GM23248 (cell line): ENCODE data around the gene COPS8.

ENCODE experiments used
- EZH2 ChIP-seq: fragments of 200-600 bp; sonication (generic); IDR thresholded peaks from 2 replicates; pipeline ENCODE4 v1.6.1; 2018; ENCODE audit warnings: antibody characterized with exemption, mild to moderate bottlenecking; ENCODE audit not compliant: insufficient read depth, poor library complexity, severe bottlenecking
- EZH2phosphoT487 ChIP-seq: fragments of 200-600 bp; sonication (generic); IDR thresholded peaks from 2 replicates; pipeline ENCODE4 v1.6.1; 2018; ENCODE audit warnings: antibody characterized with exemption, moderate library complexity, mild to moderate bottlenecking, low read depth; ENCODE audit not compliant: insufficient read depth

GRCh38 chr2:237147317-237147716 lies 61.6 kb downstream of the COPS8 start:
- no peak for TF ChIP-seq EZH2
- TF ChIP-seq EZH2phosphoT487 = no peak
